ENCODE results near the gene ZDHHC4. TPM values are rescaled to one million over a fixed set of nuclear protein-coding genes. Genes with fewer than 3 reads are reported as not detected.

The ZDHHC4 gene
- total and polyA plus RNA-seq, 10 of the 15 experiments (the other 5 are each of a cell fraction or from before 2014, with no cell fraction given): 30.6 to 74.3 (median 35.8) TPM

GRCh38 chr7:6577369-6578113, at the start of gene ZDHHC4 (continued):
- TF ChIP-seq SUPT20H (IDR thresholded peaks at IDR 0.05; ENCODE audit: borderline replicate concordance, control insufficient read depth, low read depth, low read length): no peak
- TF ChIP-seq EGR1 (IDR thresholded peaks at IDR 0.05; ENCODE audit: borderline replicate concordance in 1 of 2, low read depth in 2 of 2, low read length in 2 of 2): peak in 1 of 2 experiments; percentile 54; a peak in 1 of 3 replicates
- TF ChIP-seq HCFC1 (IDR thresholded peaks at IDR 0.05; ENCODE audit: low read length): peak; percentile 48; the same call in 1 of the 2 replicates
- TF ChIP-seq TCF7 (IDR thresholded peaks at IDR 0.05; ENCODE audit: borderline replicate concordance): no peak
- TF ChIP-seq SMAD1 (IDR thresholded peaks at IDR 0.05; ENCODE audit: low read depth, partially characterized antibody): no peak
- TF ChIP-seq NFYA (IDR thresholded peaks at IDR 0.05; ENCODE audit: borderline replicate concordance, low read depth, low read length): no peak
- no peak for TF ChIP-seq ESRRA (IDR thresholded peaks at IDR 0.05; ENCODE audit: low read length)
- peak; percentile 95 for TF ChIP-seq MEF2B (IDR thresholded peaks at IDR 0.05; ENCODE audit: partially characterized antibody, poor library complexity, severe bottlenecking)
- no peak for TF ChIP-seq ZNF622 (IDR thresholded peaks at IDR 0.05)
- TF ChIP-seq SIN3A (IDR thresholded peaks at IDR 0.05; ENCODE audit: low read depth, low read length): no peak; the same call in 1 of the 2 replicates
- TF ChIP-seq, protein P1, sequence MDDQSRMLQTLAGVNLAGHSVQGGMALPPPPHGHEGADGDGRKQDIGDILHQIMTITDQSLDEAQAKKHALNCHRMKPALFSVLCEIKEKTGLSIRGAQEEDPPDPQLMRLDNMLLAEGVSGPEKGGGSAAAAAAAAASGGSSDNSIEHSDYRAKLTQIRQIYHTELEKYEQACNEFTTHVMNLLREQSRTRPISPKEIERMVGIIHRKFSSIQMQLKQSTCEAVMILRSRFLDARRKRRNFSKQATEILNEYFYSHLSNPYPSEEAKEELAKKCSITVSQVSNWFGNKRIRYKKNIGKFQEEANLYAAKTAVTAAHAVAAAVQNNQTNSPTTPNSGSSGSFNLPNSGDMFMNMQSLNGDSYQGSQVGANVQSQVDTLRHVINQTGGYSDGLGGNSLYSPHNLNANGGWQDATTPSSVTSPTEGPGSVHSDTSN (IDR thresholded peaks at IDR 0.05; ENCODE audit: insufficient replicate concordance, low read depth, low read length): no peak
- TF ChIP-seq DPF2 (IDR thresholded peaks at IDR 0.05): peak; percentile 72
- TF ChIP-seq SMAD5 (IDR thresholded peaks at IDR 0.05; ENCODE audit: low read depth): peak; percentile 91
- no peak for TF ChIP-seq EZH2 (IDR thresholded peaks at IDR 0.05; ENCODE audit: borderline replicate concordance, control insufficient read depth, low read depth, low read length)
- TF ChIP-seq HDAC6 (IDR thresholded peaks at IDR 0.05; ENCODE audit: unreplicated experiment): no peak
- TF ChIP-seq RBBP5 (conservative IDR thresholded peaks at IDR 0.05): no peak
- no peak; a peak in 1 of 4 replicates for TF ChIP-seq EP300 (IDR thresholded peaks at IDR 0.05; ENCODE audit: borderline replicate concordance in 1 of 2, control insufficient read depth in 1 of 2, low read depth in 2 of 2, low read length in 2 of 2)
- TF ChIP-seq TCF12 (IDR thresholded peaks at IDR 0.05; ENCODE audit: low read depth, low read length): peak; percentile 72; the same call in 1 of the 2 replicates
- no peak for TF ChIP-seq ZSCAN29 (IDR thresholded peaks at IDR 0.05)
- TF ChIP-seq, protein P2, sequence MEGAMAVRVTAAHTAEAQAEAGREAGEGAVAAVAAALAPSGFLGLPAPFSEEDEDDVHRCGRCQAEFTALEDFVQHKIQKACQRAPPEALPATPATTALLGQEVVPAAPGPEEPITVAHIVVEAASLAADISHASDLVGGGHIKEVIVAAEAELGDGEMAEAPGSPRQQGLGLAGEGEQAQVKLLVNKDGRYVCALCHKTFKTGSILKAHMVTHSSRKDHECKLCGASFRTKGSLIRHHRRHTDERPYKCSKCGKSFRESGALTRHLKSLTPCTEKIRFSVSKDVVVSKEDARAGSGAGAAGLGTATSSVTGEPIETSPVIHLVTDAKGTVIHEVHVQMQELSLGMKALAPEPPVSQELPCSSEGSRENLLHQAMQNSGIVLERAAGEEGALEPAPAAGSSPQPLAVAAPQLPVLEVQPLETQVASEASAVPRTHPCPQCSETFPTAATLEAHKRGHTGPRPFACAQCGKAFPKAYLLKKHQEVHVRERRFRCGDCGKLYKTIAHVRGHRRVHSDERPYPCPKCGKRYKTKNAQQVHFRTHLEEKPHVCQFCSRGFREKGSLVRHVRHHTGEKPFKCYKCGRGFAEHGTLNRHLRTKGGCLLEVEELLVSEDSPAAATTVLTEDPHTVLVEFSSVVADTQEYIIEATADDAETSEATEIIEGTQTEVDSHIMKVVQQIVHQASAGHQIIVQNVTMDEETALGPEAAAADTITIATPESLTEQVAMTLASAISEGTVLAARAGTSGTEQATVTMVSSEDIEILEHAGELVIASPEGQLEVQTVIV (IDR thresholded peaks at IDR 0.05; ENCODE audit: borderline replicate concordance, partially characterized antibody): no peak
- TF ChIP-seq ETV6 (conservative IDR thresholded peaks at IDR 0.05 in 1 of 2, IDR thresholded peaks at IDR 0.05 in 1 of 2; ENCODE audit: borderline replicate concordance in 1 of 2, low read depth in 1 of 2): 0 out of 4 replicates have a peak, but pooled peaks of 1 of the 2 experiments have one; percentile 30
- peak; percentile 75 for TF ChIP-seq NBN (IDR thresholded peaks at IDR 0.05)
- TF ChIP-seq NFXL1 (IDR thresholded peaks at IDR 0.05; ENCODE audit: borderline replicate concordance): no peak
- TF ChIP-seq, protein P3, sequence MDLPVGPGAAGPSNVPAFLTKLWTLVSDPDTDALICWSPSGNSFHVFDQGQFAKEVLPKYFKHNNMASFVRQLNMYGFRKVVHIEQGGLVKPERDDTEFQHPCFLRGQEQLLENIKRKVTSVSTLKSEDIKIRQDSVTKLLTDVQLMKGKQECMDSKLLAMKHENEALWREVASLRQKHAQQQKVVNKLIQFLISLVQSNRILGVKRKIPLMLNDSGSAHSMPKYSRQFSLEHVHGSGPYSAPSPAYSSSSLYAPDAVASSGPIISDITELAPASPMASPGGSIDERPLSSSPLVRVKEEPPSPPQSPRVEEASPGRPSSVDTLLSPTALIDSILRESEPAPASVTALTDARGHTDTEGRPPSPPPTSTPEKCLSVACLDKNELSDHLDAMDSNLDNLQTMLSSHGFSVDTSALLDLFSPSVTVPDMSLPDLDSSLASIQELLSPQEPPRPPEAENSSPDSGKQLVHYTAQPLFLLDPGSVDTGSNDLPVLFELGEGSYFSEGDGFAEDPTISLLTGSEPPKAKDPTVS (IDR thresholded peaks at IDR 0.05; ENCODE audit: low read depth, low read length): no peak
- no peak for TF ChIP-seq MYC (IDR thresholded peaks at IDR 0.05; ENCODE audit: insufficient read depth, insufficient read length, insufficient replicate concordance, low read length, severe bottlenecking)
